Measurements from ENCODE around the gene CETN3. TPM values are rescaled to one million over a fixed set of nuclear protein-coding genes. Genes with fewer than 3 reads are reported as not detected.

The CETN3 gene
- total and polyA plus RNA-seq, 2 of the 8 experiments (the other 6 are each of a cell fraction or from before 2014, with no cell fraction given), result 4.8 to 43.8 TPM

- Histone ChIP-seq H3K4me1 (replicated peaks in 1 of 4; ENCODE audit: control insufficient read depth in 3 of 4, insufficient read depth in 4 of 4, low read length in 3 of 4) (peaks cover 0 to 2% (median under 1%) of the 10 kb centered on the region in 4 experiments; a peak in 1 of 7 replicates), H3K9me3 (ENCODE audit: insufficient read depth in 2 of 2, low read depth in 1 of 2, low read length in 1 of 2) (no peaks in the 10 kb centered on the region), H4K20me1 (replicated peaks in 1 of 2; ENCODE audit: control insufficient read depth in 1 of 2, insufficient read depth in 2 of 2, low read length in 2 of 2) (no peaks in the 10 kb centered on the region), H2BK120ac (replicated peaks; ENCODE audit: low read depth, low read length) (no peak overlapping the region), H3K79me1 (ENCODE audit: low read depth, low read length) (no peaks in the 10 kb centered on the region), H3K23ac (ENCODE audit: insufficient read length) (no peak overlapping the region), H2BK5ac (ENCODE audit: low read depth, low read length) (no peak overlapping the region), H3K9ac (replicated peaks in 1 of 4; ENCODE audit: extremely low read depth in 1 of 4, low read depth in 3 of 4, low read length in 3 of 4) (no peak overlapping the region), H2BK20ac (ENCODE audit: low read length) (no peak overlapping the region), H3K79me2 (ENCODE audit: control insufficient read depth in 1 of 2, insufficient read depth in 2 of 2, low read length in 2 of 2) (no peaks in the 10 kb centered on the region), H3K4me2 (ENCODE audit: insufficient read depth in 1 of 2, low read depth in 2 of 2, low read length in 2 of 2) (no peak overlapping the region), H4K5ac (ENCODE audit: insufficient read length, low read depth, low read length) (no peak overlapping the region), H3K27ac (ENCODE audit: low read depth, low read length) (no peak overlapping the region), H4K8ac (ENCODE audit: extremely low read depth, insufficient read depth, low read length) (no peak overlapping the region), H3K4ac (replicated peaks; ENCODE audit: insufficient read length, low read depth, low read length) (no peak overlapping the region), H3K56ac (replicated peaks; ENCODE audit: insufficient read length, low read depth, low read length) (no peak overlapping the region), H3K18ac (ENCODE audit: extremely low read depth, low read length) (no peak overlapping the region), H3K36me3 (ENCODE audit: control insufficient read depth in 2 of 4, insufficient read depth in 4 of 4, low read length in 3 of 4) (no peaks in the 10 kb centered on the region), H3K4me3 (ENCODE audit: extremely low read depth in 1 of 4, insufficient read depth in 2 of 4, low read depth in 3 of 4, low read length in 4 of 4) (no peak overlapping the region), H2BK15ac (ENCODE audit: low read length) (no peak overlapping the region), H3K23me2 (ENCODE audit: low read depth, low read length) (no peaks in the 10 kb centered on the region), H2BK12ac (ENCODE audit: low read depth, low read length) (no peak overlapping the region), H2AFZ (ENCODE audit: low read length) (no peak overlapping the region), H2AK5ac (ENCODE audit: low read depth, low read length) (no peak overlapping the region), H3K14ac (ENCODE audit: insufficient read length) (no peak overlapping the region), H3K27me3 (replicated peaks in 1 of 4; ENCODE audit: control insufficient read depth in 3 of 4, extremely low read depth in 1 of 4, insufficient read depth in 3 of 4, low read length in 3 of 4) (no peaks in the 10 kb centered on the region), H4K91ac (replicated peaks; ENCODE audit: insufficient read length, low read length) (no peak overlapping the region)
- ChIA-PET POLR2A (ENCODE audit: partially characterized antibody) (no interaction called here), CTCF (ENCODE audit: partially characterized antibody) (interaction anchor here (0.7 to 1.6 kb wide), 2 partner anchors 14 to 30 kb away, joined by 3 to 4 read pairs; no protein-coding TSS in a partner anchor)
- no peak for DNase-seq (ENCODE audit: low read depth in 1 of 2, low spot score in 2 of 2)
- 80% methylated on average over 6 of the region's 6 CpGs; no CpG with 5 or more reads in 1 of the 2 experiments for WGBS, 2 experiments (ENCODE audit: extremely low coverage in 1 of 2, insufficient coverage in 1 of 2, insufficient read length in 1 of 2, insufficient replicate concordance in 2 of 2, low coverage in 1 of 2, low lambda C conversion rate in 2 of 2, missing lambda C conversion rate in 1 of 2)
- no peak for FAIRE-seq
- TF ChIP-seq BCL11A (IDR thresholded peaks at IDR 0.05; ENCODE audit: low read depth in 2 of 2, low read length in 2 of 2) (no peak), TBP (IDR thresholded peaks at IDR 0.05; ENCODE audit: low read depth, low read length) (no peak), KDM1A (IDR thresholded peaks at IDR 0.05; ENCODE audit: borderline replicate concordance, low read length) (no peak), EGR1 (IDR thresholded peaks at IDR 0.05; ENCODE audit: borderline replicate concordance, low read depth, low read length) (no peak), CTBP2 (IDR thresholded peaks at IDR 0.05; ENCODE audit: borderline replicate concordance, insufficient read depth, insufficient read length, low read length) (no peak), CREB1 (IDR thresholded peaks at IDR 0.05) (no peak), FOSL1 (IDR thresholded peaks at IDR 0.05; ENCODE audit: insufficient read depth, low read depth, low read length) (no peak), BACH1 (IDR thresholded peaks at IDR 0.05; ENCODE audit: low read length) (no peak), KDM4A (IDR thresholded peaks at IDR 0.05; ENCODE audit: low read depth, low read length, severe bottlenecking) (no peak), JUN (IDR thresholded peaks at IDR 0.05; ENCODE audit: low read depth, low read length) (no peak), TAF1 (IDR thresholded peaks at IDR 0.05; ENCODE audit: low read depth, low read length) (no peak)
Measured at GRCh38 chr5:90356622-90357021, 52.9 kb downstream of the CETN3 start.

Data from H1 (cell line).